SK-N-MC (cell line): ENCODE measurements around the gene LCE5A.

Experiments
- EZH2 ChIP-seq: fragments of 200-600 bp; sonication (generic); IDR thresholded peaks from one replicate; pipeline ENCODE4 v1.6.1; 2017; ENCODE audit warnings: antibody characterized with exemption
- FOXP2 ChIP-seq: optimal IDR thresholded peaks from 2 replicates; pipeline ENCODE3; 2011; ENCODE audit warnings: mild to moderate bottlenecking, moderate library complexity; ENCODE audit not compliant: insufficient read depth; ENCODE audit errors: extremely low read length, control extremely low read depth
- POLR2AphosphoS5 ChIP-seq: IDR thresholded peaks from 2 replicates; pipeline ENCODE4 v1.6.1; 2012; ENCODE audit warnings: mild to moderate bottlenecking, low read depth, low read length, borderline replicate concordance

DNA sequence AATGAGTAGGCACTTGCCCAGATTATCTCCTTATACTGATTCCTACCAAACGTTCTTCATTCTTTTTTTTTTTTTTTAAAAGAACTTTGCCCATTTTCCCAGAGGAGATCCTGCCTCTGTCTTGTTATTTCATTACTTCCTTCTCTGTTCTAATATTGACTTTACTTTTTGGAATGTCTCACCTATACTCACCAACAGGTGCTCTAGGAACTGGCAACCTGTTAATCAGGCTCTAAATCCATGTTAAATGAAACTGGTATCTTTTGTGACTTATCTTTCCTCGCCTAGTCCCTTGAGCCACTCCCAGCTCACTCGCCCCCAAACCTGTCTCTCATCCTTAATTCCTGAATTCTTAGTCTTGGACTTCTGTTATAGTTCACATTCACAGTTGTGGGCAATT is 2.5 kb downstream of the LCE5A start:
- TF ChIP-seq POLR2AphosphoS5: no peak
- TF ChIP-seq EZH2: no peak
- no peak for TF ChIP-seq FOXP2
